GM23248 (cell line): ENCODE measurements around the gene ATP8A2.

Experiments
- EZH2 ChIP-seq: fragments of 200-600 bp; sonication (generic); IDR thresholded peaks from 2 replicates; pipeline ENCODE4 v1.6.1; 2018; ENCODE audit warnings: antibody characterized with exemption, mild to moderate bottlenecking; ENCODE audit not compliant: insufficient read depth, poor library complexity, severe bottlenecking
- EZH2phosphoT487 ChIP-seq: fragments of 200-600 bp; sonication (generic); IDR thresholded peaks from 2 replicates; pipeline ENCODE4 v1.6.1; 2018; ENCODE audit warnings: antibody characterized with exemption, moderate library complexity, mild to moderate bottlenecking, low read depth; ENCODE audit not compliant: insufficient read depth

GRCh38 chr13:25839371-25839770 lies 467.6 kb downstream of the ATP8A2 start:
- no peak for TF ChIP-seq EZH2
- no peak for TF ChIP-seq EZH2phosphoT487
